Rectal smooth muscle tissue (tissue), 1 donor: ENCODE measurements around the gene ENGASE.

Source experiments
- H3K27ac ChIP-seq: one replicate; pipeline ENCODE4 v1.7.0; 2013; ENCODE audit warnings: low read depth, low read length, inconsistent platforms
- H3K27me3 ChIP-seq: one replicate; pipeline ENCODE4 v1.7.0; 2013; ENCODE audit warnings: low read length; ENCODE audit not compliant: control insufficient read depth, insufficient read depth
- H3K36me3 ChIP-seq: one replicate; pipeline ENCODE4 v1.7.0; 2013; ENCODE audit warnings: low read length; ENCODE audit not compliant: control insufficient read depth, insufficient read depth
- H3K4me1 ChIP-seq: one replicate; pipeline ENCODE4 v1.7.0; 2013; ENCODE audit warnings: low read length; ENCODE audit not compliant: control insufficient read depth, insufficient read depth
- H3K4me3 ChIP-seq: one replicate; pipeline ENCODE4 v1.7.0; 2013; ENCODE audit warnings: low read length
- H3K9ac ChIP-seq: one replicate; pipeline ENCODE4 v1.7.0; 2013; ENCODE audit warnings: low read length

ENGASE gene

GRCh38 chr17:79048826-79049755, 25.5 kb upstream of the ENGASE start:
- Histone ChIP-seq H3K4me3 (no peak overlapping the region), H3K9ac (no peak overlapping the region), H3K4me1 (peaks cover 3% of the 10 kb centered on the region), H3K27ac (no peak overlapping the region), H3K36me3 (no peaks in the 10 kb centered on the region), H3K27me3 (no peaks in the 10 kb centered on the region)

- Histone ChIP-seq H3K27me3 (no peaks in the 10 kb centered on the region), H3K27ac (no peak overlapping the region), H3K9ac (no peak overlapping the region), H3K4me1 (peaks cover 3% of the 10 kb centered on the region), H3K4me3 (no peak overlapping the region), H3K36me3 (no peaks in the 10 kb centered on the region)
Measured at GRCh38 chr17:79049821-79050220, 24.8 kb upstream of the ENGASE start.

DNA sequence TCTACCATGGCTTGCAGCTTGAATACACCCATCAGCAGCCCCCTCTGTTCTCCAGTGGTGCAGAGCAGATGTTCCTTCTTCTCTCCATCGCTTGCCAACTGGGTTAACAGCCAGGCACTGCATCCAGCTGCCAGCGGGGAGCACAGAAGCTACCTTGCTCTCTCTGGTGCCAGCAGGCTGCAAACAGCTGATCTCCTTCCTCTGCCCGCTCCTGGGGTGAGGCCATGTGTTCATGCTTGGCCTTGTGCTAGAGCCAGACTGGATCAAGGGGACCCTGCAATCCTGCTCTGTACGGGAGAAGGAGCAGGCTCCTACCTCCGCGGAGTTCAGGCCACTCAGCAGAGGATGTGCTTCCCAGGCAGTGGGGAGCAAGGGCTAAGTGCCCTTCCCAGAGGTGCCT, 24.1 kb upstream of the ENGASE start:
- no peak overlapping the region for H3K9ac ChIP-seq
- no peaks in the 10 kb centered on the region for H3K36me3 ChIP-seq
- peaks cover 3% of the 10 kb centered on the region for H3K4me1 ChIP-seq
- H3K27ac ChIP-seq = no peak overlapping the region
- H3K4me3 ChIP-seq = no peak overlapping the region
- no peaks in the 10 kb centered on the region for H3K27me3 ChIP-seq

GRCh38 chr17:79051306-79051705, 23.3 kb upstream of the ENGASE start:
- H3K27me3 ChIP-seq = no peaks in the 10 kb centered on the region
- H3K9ac ChIP-seq = no peak overlapping the region
- no peak overlapping the region for H3K4me3 ChIP-seq
- no peaks in the 10 kb centered on the region for H3K36me3 ChIP-seq
- H3K27ac ChIP-seq = no peak overlapping the region
- H3K4me1 ChIP-seq = peaks cover 1% of the 10 kb centered on the region

DNA sequence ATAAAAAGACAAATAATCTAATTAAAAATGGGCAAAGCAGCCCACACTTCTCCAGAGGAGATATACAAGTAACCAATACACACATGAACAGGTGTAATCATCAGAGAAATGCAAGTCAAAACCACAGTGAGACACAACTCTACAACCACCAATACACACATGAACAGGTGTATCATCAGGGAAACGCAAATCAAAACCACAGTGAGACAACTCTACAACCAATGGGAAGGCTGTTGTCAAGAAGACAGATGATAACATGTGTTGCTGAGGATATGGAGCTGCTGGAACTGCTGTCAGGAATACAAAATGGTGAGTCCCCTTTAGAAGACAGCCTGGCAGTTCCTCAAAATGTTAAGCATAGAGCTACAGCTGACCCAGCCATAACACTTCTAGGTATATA, 22.5 kb upstream of the ENGASE start:
- no peak overlapping the region for H3K4me3 ChIP-seq
- H3K4me1 ChIP-seq = no peaks in the 10 kb centered on the region
- H3K9ac ChIP-seq = no peak overlapping the region
- no peaks in the 10 kb centered on the region for H3K36me3 ChIP-seq
- H3K27ac ChIP-seq = no peak overlapping the region
- no peaks in the 10 kb centered on the region for H3K27me3 ChIP-seq

DNA sequence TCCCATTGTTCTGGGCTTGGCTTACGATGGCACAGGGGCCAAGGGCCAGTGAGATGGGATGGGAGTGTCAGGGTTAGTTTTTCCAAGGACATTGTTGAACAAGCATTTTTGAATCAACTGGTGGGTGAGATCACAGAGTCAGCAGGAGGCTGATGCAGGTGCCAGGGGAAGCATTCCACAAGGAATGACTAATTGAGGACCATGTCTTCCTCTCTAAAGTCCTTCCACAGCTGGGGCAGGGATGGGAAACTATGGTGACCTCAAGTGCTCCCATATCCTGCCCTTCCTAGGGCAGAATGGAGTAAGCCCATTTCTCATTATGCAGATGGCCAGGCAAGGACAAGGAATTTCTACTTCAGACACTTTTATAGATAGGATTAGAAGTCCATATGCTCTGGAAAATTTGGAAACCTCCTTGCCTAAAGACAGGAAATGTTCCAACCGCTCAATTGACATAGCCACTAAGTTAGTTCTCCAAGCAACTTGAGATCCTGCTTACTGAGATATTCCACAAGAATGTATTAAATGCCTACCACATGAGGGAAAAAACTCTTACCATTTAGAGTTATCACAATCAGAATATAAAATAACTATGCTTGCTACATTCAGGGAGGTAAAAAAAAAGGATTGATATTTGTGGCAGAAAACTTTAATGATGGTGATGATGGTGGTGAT, 21.2 kb upstream of the ENGASE start:
- no peak overlapping the region for H3K27ac ChIP-seq
- H3K9ac ChIP-seq = no peak overlapping the region
- no peaks in the 10 kb centered on the region for H3K4me1 ChIP-seq
- H3K36me3 ChIP-seq = no peaks in the 10 kb centered on the region
- H3K27me3 ChIP-seq = no peaks in the 10 kb centered on the region
- no peak overlapping the region for H3K4me3 ChIP-seq

DNA sequence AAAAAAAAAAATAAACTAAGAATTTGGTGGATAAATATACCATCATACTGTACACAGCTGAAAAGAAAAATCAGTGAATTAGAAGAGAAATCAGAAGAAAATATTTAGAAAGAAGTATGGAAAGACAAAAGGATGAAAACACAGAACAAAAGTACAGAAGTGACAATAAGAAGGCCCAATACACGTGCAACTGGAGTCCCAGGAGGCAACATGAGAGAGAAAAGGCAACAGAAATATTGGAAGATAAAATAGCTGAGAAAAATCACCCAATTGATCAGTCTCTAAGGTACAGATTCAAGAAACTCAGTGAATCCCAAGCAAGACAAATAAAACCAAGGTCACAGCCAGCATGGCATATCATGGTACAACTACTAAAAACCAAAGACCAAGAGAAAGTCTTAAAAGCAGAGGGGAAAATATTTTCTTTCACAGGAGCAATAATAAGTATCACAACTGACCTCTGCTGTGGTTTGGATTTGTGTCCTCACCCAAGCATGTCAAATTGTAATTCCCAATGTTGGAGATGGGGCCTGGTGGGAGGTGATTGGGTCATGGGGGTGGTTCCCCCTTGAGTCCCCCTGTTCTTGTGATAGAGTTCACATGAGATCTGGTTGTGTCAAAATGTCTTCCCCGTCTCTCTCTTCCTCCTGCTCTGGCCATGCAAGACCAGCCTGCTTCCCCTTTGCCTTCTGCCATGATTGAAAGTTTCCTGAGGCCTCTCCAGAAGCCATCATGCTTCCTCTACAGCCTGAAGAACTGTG, 20.2 kb upstream of the ENGASE start:
- no peaks in the 10 kb centered on the region for H3K27me3 ChIP-seq
- no peaks in the 10 kb centered on the region for H3K4me1 ChIP-seq
- H3K36me3 ChIP-seq = no peaks in the 10 kb centered on the region
- H3K27ac ChIP-seq = no peak overlapping the region
- no peak overlapping the region for H3K9ac ChIP-seq
- H3K4me3 ChIP-seq = no peak overlapping the region

DNA sequence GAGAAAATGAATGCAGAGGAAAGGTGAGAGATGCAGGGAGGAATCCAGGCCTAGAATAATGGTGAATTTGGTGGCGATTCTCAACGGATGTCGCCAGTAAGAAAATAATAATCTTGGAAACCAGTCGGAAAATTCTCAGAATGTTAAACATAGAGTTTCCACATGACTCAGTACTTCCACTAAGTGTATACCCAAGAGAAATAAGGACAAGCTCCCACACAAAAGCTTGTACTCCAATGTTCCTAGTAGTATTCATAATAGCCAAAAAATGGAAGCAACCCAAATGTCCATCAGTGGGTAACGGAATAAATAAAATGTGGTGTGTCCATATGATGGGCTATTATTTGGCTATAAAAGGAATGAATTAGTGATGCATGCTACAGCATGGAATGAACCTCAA, 19.4 kb upstream of the ENGASE start:
- Histone ChIP-seq H3K9ac (no peak overlapping the region), H3K36me3 (no peaks in the 10 kb centered on the region), H3K4me3 (no peak overlapping the region), H3K4me1 (no peaks in the 10 kb centered on the region), H3K27me3 (no peaks in the 10 kb centered on the region), H3K27ac (no peak overlapping the region)

DNA sequence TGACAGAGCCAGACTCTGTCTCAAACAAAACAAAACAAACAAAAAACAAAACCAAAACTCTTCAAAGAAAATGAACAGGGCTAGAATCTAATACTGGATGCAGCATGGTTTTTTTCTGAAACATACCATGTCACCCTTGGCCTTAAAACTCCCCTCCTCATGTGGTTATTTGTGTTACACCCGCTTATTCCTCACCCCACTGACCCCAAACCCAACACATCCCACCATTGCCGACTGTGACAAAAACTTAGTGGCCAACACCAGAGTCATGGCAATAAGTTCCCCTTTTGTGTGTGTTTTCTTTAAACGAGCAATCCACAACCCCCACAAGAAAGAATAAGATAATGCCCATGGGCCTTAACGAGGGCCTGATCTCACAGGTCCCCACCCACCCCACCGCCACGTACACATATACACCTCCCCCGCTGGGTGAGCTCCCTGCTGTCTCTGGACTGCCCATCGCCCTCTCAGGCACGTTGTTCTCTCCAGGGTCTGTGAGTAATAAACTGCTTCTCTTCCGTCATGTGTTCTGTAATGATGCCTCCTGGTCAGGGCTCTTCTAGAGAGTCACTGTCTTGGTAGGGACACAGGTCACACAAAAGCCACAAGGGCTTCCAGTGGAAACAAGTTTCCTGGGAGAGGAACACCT, 16.8 kb upstream of the ENGASE start:
- H3K36me3 ChIP-seq = no peaks in the 10 kb centered on the region
- H3K27ac ChIP-seq = no peak overlapping the region
- no peak overlapping the region for H3K9ac ChIP-seq
- H3K27me3 ChIP-seq = no peaks in the 10 kb centered on the region
- no peak overlapping the region for H3K4me3 ChIP-seq
- no peaks in the 10 kb centered on the region for H3K4me1 ChIP-seq

GRCh38 chr17:79062691-79063090, 11.9 kb upstream of the ENGASE start:
- H3K27me3 ChIP-seq = no peaks in the 10 kb centered on the region
- no peak overlapping the region for H3K9ac ChIP-seq

DNA sequence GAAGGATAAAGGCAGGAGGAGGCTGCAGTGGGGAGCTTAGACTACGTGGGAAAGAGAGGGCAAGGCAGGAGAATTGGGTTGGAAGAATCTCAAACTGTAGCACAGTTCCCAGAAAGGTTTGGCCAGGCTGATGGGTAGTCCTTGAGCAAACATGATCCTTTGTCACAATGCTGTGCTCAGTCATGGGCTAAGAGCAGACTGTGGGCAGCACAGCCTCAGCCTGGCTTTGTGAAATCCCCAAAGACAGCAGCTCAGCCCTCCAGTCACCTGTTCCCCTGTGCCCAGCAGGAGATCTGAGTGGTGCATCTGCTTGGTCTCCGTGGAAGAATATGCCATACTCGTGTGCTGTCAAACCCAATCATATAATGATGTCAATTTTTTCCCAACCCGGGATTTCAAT, 10.6 kb upstream of the ENGASE start:
- no peak overlapping the region for H3K27ac ChIP-seq
- no peaks in the 10 kb centered on the region for H3K27me3 ChIP-seq
- H3K9ac ChIP-seq = no peak overlapping the region
- no peak overlapping the region for H3K4me3 ChIP-seq
- no peaks in the 10 kb centered on the region for H3K4me1 ChIP-seq
- H3K36me3 ChIP-seq = no peaks in the 10 kb centered on the region

More at GRCh38 chr17:79062691-79063090, 11.9 kb upstream of the ENGASE start:
- no peak overlapping the region for H3K27ac ChIP-seq
- H3K4me1 ChIP-seq = no peaks in the 10 kb centered on the region
- no peak overlapping the region for H3K4me3 ChIP-seq
- no peaks in the 10 kb centered on the region for H3K36me3 ChIP-seq

- Histone ChIP-seq H3K27ac (no peak overlapping the region), H3K4me1 (no peaks in the 10 kb centered on the region), H3K36me3 (no peaks in the 10 kb centered on the region), H3K27me3 (no peaks in the 10 kb centered on the region), H3K4me3 (no peak overlapping the region), H3K9ac (no peak overlapping the region)
Measured at GRCh38 chr17:79065105-79065670, 9.4 kb upstream of the ENGASE start.
